Testis (tissue), 2 donors: Measurements from ENCODE around the gene MYCN.

Experiments
- POLR2A ChIP-seq: fragments of 450-650 bp; IDR thresholded peaks from one replicate; pipeline ENCODE4 v1.6.1; 2017; ENCODE audit warnings: antibody characterized with exemption, mild to moderate bottlenecking, moderate library complexity
- TF ChIP-seq, protein P1 (sequence below), 3 experiments: fragments of 450-650 bp in 2 of 3; fragments of 200-600 bp in 1 of 3; sonication (generic) in 1 of 3; IDR thresholded peaks; one replicate each; pipeline ENCODE4 v1.5.1; 2016 to 2019; ENCODE audit warnings: antibody characterized with exemption in 3 of 3, mild to moderate bottlenecking in 2 of 3, moderate library complexity in 1 of 3

DNA sequence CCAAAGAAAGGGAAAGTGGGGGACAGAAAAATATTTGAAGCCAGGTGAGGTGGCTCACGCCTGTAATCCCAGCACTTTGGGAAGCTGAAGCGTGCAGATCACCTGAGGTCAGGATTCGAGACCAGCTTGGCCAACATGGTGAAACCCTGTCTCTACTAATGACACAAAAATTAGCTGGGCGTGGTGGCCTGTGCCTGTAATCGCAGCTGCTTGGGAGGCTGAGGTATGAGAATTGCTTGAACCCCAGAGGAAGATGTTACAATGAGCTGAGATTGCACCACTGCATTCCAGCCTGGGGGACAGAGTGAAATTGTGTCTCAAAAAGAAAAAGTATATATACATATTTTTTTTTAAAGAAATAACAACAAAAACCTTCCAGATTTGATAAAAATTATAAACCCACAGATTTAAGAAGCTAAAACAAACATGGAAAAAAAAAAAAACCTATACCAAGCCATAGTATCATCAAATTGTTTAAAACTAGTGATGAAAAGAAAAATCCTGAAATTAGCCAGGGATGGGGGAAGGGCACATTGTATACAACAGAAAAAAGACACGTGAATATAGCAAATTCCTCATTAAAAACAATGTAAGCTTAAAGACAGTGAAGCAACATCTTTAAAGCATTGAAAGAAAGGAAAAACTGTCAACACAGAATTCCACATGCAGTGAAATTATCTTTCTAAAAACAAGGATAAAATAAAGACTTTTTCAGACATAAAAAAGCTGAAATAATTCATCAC is 40.4 kb upstream of the MYCN start:
- TF ChIP-seq, protein P1, sequence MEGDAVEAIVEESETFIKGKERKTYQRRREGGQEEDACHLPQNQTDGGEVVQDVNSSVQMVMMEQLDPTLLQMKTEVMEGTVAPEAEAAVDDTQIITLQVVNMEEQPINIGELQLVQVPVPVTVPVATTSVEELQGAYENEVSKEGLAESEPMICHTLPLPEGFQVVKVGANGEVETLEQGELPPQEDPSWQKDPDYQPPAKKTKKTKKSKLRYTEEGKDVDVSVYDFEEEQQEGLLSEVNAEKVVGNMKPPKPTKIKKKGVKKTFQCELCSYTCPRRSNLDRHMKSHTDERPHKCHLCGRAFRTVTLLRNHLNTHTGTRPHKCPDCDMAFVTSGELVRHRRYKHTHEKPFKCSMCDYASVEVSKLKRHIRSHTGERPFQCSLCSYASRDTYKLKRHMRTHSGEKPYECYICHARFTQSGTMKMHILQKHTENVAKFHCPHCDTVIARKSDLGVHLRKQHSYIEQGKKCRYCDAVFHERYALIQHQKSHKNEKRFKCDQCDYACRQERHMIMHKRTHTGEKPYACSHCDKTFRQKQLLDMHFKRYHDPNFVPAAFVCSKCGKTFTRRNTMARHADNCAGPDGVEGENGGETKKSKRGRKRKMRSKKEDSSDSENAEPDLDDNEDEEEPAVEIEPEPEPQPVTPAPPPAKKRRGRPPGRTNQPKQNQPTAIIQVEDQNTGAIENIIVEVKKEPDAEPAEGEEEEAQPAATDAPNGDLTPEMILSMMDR (IDR thresholded peaks at IDR 0.05) = no peak
- TF ChIP-seq POLR2A = no peak
